ENCODE data around the gene EXOC4.

DNA sequence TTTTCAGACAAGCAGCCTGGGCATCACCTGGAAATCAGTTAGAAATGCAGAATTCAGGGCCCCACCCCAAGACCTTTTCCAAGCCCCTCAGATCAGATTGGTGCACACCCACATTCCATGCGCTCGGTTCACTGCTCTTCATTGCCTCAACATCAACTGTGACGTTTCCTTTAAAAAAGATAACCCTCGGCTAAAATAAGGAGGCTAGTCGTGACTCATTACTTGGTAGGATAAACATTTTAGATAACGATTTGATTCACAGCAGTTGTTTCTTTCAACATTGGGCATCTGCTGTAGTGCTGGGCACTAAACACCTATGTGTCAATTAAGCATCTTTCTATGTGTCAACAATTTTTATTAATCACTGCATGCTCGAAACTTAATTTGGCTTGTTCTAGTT is 683.2 kb downstream of the EXOC4 start:
- TF ChIP-seq, protein P1, sequence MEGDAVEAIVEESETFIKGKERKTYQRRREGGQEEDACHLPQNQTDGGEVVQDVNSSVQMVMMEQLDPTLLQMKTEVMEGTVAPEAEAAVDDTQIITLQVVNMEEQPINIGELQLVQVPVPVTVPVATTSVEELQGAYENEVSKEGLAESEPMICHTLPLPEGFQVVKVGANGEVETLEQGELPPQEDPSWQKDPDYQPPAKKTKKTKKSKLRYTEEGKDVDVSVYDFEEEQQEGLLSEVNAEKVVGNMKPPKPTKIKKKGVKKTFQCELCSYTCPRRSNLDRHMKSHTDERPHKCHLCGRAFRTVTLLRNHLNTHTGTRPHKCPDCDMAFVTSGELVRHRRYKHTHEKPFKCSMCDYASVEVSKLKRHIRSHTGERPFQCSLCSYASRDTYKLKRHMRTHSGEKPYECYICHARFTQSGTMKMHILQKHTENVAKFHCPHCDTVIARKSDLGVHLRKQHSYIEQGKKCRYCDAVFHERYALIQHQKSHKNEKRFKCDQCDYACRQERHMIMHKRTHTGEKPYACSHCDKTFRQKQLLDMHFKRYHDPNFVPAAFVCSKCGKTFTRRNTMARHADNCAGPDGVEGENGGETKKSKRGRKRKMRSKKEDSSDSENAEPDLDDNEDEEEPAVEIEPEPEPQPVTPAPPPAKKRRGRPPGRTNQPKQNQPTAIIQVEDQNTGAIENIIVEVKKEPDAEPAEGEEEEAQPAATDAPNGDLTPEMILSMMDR (IDR thresholded peaks at IDR 0.05) = no peak
- no peak for TF ChIP-seq POLR2A (IDR thresholded peaks at IDR 0.05)
